ENCODE results near the gene CAMK2B.

CAMK2B gene

GRCh38 chr7:44263326-44264082 is 61.9 kb downstream of the CAMK2B start:
- no peaks in the 10 kb centered on the region for H3K36me3 ChIP-seq
- TF ChIP-seq CTCF (IDR thresholded peaks at IDR 0.05; ENCODE audit: low read depth, low read length), result no peak

GRCh38 chr7:44262031-44262430 is 63.4 kb downstream of the CAMK2B start:
- TF ChIP-seq CTCF (IDR thresholded peaks at IDR 0.05; ENCODE audit: low read depth, low read length), result no peak
- Histone ChIP-seq H3K36me3 (no peaks in the 10 kb centered on the region), H3K9me3 (no peaks in the 10 kb centered on the region), H3K4me3 (ENCODE audit: low read depth, low read length) (no peak overlapping the region), H3K4me1 (peaks cover 11% of the 10 kb centered on the region), H3K27me3 (no peaks in the 10 kb centered on the region)
- DNase-seq, result no peak

More at GRCh38 chr7:44263326-44264082, 61.9 kb downstream of the CAMK2B start:
- H3K4me3 ChIP-seq (ENCODE audit: low read depth, low read length), result no peak overlapping the region
- no peak for DNase-seq
- no peaks in the 10 kb centered on the region for H3K9me3 ChIP-seq
- H3K4me1 ChIP-seq, result peaks cover 7% of the 10 kb centered on the region
- H3K27me3 ChIP-seq, result no peaks in the 10 kb centered on the region

GRCh38 chr7:44261240-44261639 is 64.2 kb downstream of the CAMK2B start:
- Histone ChIP-seq H3K4me1 (peaks cover 11% of the 10 kb centered on the region), H3K36me3 (no peaks in the 10 kb centered on the region), H3K9me3 (no peaks in the 10 kb centered on the region), H3K27me3 (no peaks in the 10 kb centered on the region), H3K4me3 (ENCODE audit: low read depth, low read length) (no peak overlapping the region)
- TF ChIP-seq CTCF (IDR thresholded peaks at IDR 0.05; ENCODE audit: low read depth, low read length), result no peak
- no peak for DNase-seq

- H3K27me3 ChIP-seq, result no peaks in the 10 kb centered on the region
- no peaks in the 10 kb centered on the region for H3K36me3 ChIP-seq
- no peak for DNase-seq
- peaks cover 8% of the 10 kb centered on the region for H3K4me1 ChIP-seq
- no peak overlapping the region for H3K4me3 ChIP-seq (ENCODE audit: low read depth, low read length)
- no peaks in the 10 kb centered on the region for H3K9me3 ChIP-seq
- no peak for TF ChIP-seq CTCF (IDR thresholded peaks at IDR 0.05; ENCODE audit: low read depth, low read length)
These were observed 65.6 kb downstream of the CAMK2B start for GRCh38 chr7:44259547-44260457.

GRCh38 chr7:44258865-44259546 is 66.4 kb downstream of the CAMK2B start:
- Histone ChIP-seq H3K27me3 (no peaks in the 10 kb centered on the region), H3K9me3 (no peaks in the 10 kb centered on the region), H3K4me3 (ENCODE audit: low read depth, low read length) (no peak overlapping the region), H3K4me1 (peaks cover 8% of the 10 kb centered on the region), H3K36me3 (no peaks in the 10 kb centered on the region)
- TF ChIP-seq CTCF (IDR thresholded peaks at IDR 0.05; ENCODE audit: low read depth, low read length), result no peak
- no peak for DNase-seq
